Measurements from ENCODE around the gene ZDHHC14.
"Not testable (repeated sequence)": the region's sequence is repeated elsewhere in the genome, so short reads cannot be mapped to it uniquely, and the experiment has no call there.

ZDHHC14 gene

GRCh38 chr6:157449610-157450009, 68.6 kb downstream of the ZDHHC14 start:
- no peak for DNase-seq

- DNase-seq = no peak
These were observed 70.1 kb downstream of the ZDHHC14 start for GRCh38 chr6:157450931-157451742.

GRCh38 chr6:157452096-157452495, 71.1 kb downstream of the ZDHHC14 start:
- DNase-seq = no peak

GRCh38 chr6:157453131-157453530, 72.1 kb downstream of the ZDHHC14 start:
- DNase-seq = no peak

- no peak for DNase-seq
These were observed 73.0 kb downstream of the ZDHHC14 start for GRCh38 chr6:157453978-157454377.

GRCh38 chr6:157454762-157455714, 74.0 kb downstream of the ZDHHC14 start:
- DNase-seq = no peak

- DNase-seq = no peak
These were observed 74.9 kb downstream of the ZDHHC14 start for GRCh38 chr6:157455731-157456523.

- DNase-seq = no peak
These were observed 75.5 kb downstream of the ZDHHC14 start for GRCh38 chr6:157456524-157456829.

GRCh38 chr6:157457787-157458186, 76.8 kb downstream of the ZDHHC14 start:
- no peak for DNase-seq

GRCh38 chr6:157459327-157459726, 78.3 kb downstream of the ZDHHC14 start:
- no peak for DNase-seq

GRCh38 chr6:157460182-157460999, 79.4 kb downstream of the ZDHHC14 start:
- DNase-seq = no peak

GRCh38 chr6:157461000-157461915, 80.3 kb downstream of the ZDHHC14 start:
- DNase-seq = no peak

GRCh38 chr6:157462956-157463742, 82.2 kb downstream of the ZDHHC14 start:
- DNase-seq = no peak

GRCh38 chr6:157463743-157464135, 82.7 kb downstream of the ZDHHC14 start:
- not testable (repeated sequence) for DNase-seq

GRCh38 chr6:157464653-157465535, 83.9 kb downstream of the ZDHHC14 start:
- no peak for DNase-seq

GRCh38 chr6:157466342-157466648, 85.3 kb downstream of the ZDHHC14 start:
- no peak for DNase-seq

- not testable (repeated sequence) for DNase-seq
These were observed 86.3 kb downstream of the ZDHHC14 start for GRCh38 chr6:157467339-157467738.

- no peak for DNase-seq
These were observed 87.1 kb downstream of the ZDHHC14 start for GRCh38 chr6:157468054-157468453.

- no peak for DNase-seq
These were observed 87.6 kb downstream of the ZDHHC14 start for GRCh38 chr6:157468574-157468973.
